MCF 10A (cell line): ENCODE measurements around the gene GRK3. TPM values are rescaled to one million over a fixed set of nuclear protein-coding genes. Genes with fewer than 3 reads are reported as not detected.
"Not testable (repeated sequence)": the region's sequence is repeated elsewhere in the genome, so short reads cannot be mapped to it uniquely, and the experiment has no call there.

Source experiments
- BruUV-seq: library from RNA; stranded (reverse); fragments of 400-500 nt; replicated peaks from 2 replicates; lab custom pipeline; 2021; lab: Mats Ljungman, UMichigan
- CTCF ChIA-PET: fragments of 300-600 bp; sonication (Branson Sonifier 250); formaldehyde crosslinking; extraction: SDS; loops from one replicate; lab custom pipeline; 2021; ENCODE audit warnings: antibody characterized with exemption, inconsistent platforms; lab: Yijun Ruan, JAX
- POLR2A ChIA-PET: fragments of 300-600, 350-650 bp; sonication (Branson Sonifier 250); formaldehyde crosslinking; extraction: SDS; loops from one replicate; lab custom pipeline; 2020; ENCODE audit warnings: antibody characterized with exemption, inconsistent platforms; lab: Yijun Ruan, JAX
- DNase-seq: peaks from one replicate; pipeline ENCODE4 v3.0.0-alpha.2; 2018; ENCODE audit not compliant: unreplicated experiment
- H3K27ac Mint-ChIP-seq: one replicate; pipeline ENCODE4 v1.8.0; 2022; ENCODE audit warnings: mild to moderate bottlenecking, low read depth, mixed read lengths; ENCODE audit not compliant: unreplicated experiment
- H3K27me3 Mint-ChIP-seq: one replicate; pipeline ENCODE4 v1.8.0; 2022; ENCODE audit warnings: mixed read lengths; ENCODE audit not compliant: insufficient read depth, unreplicated experiment
- H3K36me3 Mint-ChIP-seq: one replicate; pipeline ENCODE4 v1.8.0; 2022; ENCODE audit warnings: mild to moderate bottlenecking, moderate library complexity, mixed read lengths; ENCODE audit not compliant: insufficient read depth, unreplicated experiment
- H3K4me1 Mint-ChIP-seq: one replicate; pipeline ENCODE4 v1.8.0; 2022; ENCODE audit warnings: mixed read lengths; ENCODE audit not compliant: insufficient read depth, unreplicated experiment
- H3K4me3 Mint-ChIP-seq: one replicate; pipeline ENCODE4 v1.8.0; 2022; ENCODE audit warnings: mild to moderate bottlenecking, moderate library complexity, mixed read lengths; ENCODE audit not compliant: unreplicated experiment
- H3K9me3 Mint-ChIP-seq: one replicate; pipeline ENCODE4 v1.8.0; 2022; ENCODE audit warnings: mixed read lengths; ENCODE audit not compliant: unreplicated experiment
- intact Hi-C: fragments of 100-400 bp; cut with micrococcal nuclease; formaldehyde crosslinking; loops from 2 replicates; pipeline ENCODE4 v1.14.1; 2022
- total RNA-seq: library from RNA; stranded (reverse); gene quantifications from 2 replicates; pipeline ENCODE4 v1.2.3, GENCODE V29; 2022
- TF ChIP-seq, protein P1 (sequence below): fragments of 200-600 bp; IDR thresholded peaks from one replicate; pipeline ENCODE4 v1.8.0; 2022; ENCODE audit warnings: antibody characterized with exemption, mild to moderate bottlenecking; ENCODE audit not compliant: unreplicated experiment

Gene GRK3
- total RNA-seq, 1 experiment from 2014 or later: 7.9 TPM

DNA sequence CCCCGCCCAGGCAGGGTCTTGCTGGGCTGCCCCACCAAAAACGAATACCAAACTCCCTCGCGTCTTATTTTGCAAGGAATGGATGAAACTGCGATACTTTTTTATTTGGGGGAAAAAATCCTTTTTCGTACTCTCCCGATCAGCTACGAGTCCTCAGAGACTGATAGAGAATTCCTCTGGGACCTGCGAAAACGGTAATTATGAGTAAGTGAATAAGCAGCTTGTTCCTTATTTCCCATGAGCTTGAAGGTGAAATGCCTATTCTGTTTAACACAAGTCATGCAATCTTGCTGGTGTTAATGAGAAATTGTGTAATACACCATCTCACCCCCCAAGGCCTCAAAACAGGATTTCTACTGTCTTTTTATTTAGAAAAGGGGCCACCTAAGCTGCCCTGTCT, 5.5 kb downstream of the GRK3 start:
- H3K9me3 Mint-ChIP-seq: no peaks in the 10 kb centered on the region
- peaks cover 6% of the 10 kb centered on the region for H3K36me3 Mint-ChIP-seq
- peaks cover 5% of the 10 kb centered on the region for H3K4me1 Mint-ChIP-seq
- H3K4me3 Mint-ChIP-seq: no peak overlapping the region
- ChIA-PET CTCF (interaction anchor here (1.0 to 2.2 kb wide), 4 partner anchors 56 to 203 kb away, joined by 3 to 13 read pairs (median 4); no protein-coding TSS in a partner anchor), POLR2A (interaction anchor here (0.8 kb wide), 1 partner anchor 17 kb away, joined by 5 read pairs; no protein-coding TSS in a partner anchor)
- no peaks in the 10 kb centered on the region for H3K27me3 Mint-ChIP-seq
- no peak overlapping the region for H3K27ac Mint-ChIP-seq
- no TSS peak for BruUV-seq
- DNase-seq: no peak
- intact Hi-C loops: loop anchor here (5.0 kb wide), 1 partner anchor 108 kb away; no protein-coding TSS in a partner anchor
- TF ChIP-seq, protein P1, sequence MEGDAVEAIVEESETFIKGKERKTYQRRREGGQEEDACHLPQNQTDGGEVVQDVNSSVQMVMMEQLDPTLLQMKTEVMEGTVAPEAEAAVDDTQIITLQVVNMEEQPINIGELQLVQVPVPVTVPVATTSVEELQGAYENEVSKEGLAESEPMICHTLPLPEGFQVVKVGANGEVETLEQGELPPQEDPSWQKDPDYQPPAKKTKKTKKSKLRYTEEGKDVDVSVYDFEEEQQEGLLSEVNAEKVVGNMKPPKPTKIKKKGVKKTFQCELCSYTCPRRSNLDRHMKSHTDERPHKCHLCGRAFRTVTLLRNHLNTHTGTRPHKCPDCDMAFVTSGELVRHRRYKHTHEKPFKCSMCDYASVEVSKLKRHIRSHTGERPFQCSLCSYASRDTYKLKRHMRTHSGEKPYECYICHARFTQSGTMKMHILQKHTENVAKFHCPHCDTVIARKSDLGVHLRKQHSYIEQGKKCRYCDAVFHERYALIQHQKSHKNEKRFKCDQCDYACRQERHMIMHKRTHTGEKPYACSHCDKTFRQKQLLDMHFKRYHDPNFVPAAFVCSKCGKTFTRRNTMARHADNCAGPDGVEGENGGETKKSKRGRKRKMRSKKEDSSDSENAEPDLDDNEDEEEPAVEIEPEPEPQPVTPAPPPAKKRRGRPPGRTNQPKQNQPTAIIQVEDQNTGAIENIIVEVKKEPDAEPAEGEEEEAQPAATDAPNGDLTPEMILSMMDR: no peak

DNA sequence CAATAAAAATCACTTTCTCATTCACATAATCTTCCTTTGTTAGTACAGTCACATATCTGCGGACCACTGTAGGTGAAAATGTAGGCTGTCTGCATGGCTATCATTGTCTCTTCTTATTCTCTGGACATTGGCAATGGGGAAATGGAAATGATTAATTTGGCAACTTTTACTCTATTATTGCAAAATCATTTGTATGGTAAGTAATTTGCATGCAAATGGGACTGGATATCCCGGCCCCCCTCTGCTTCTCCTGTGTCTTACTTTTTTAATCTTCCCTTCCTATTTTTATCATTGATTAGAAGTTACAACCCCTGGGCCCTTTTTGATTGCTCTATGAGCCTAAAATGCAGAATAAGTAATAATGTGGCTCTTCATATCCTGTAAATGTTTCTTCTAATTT, 6.0 kb downstream of the GRK3 start:
- no peak overlapping the region for H3K27ac Mint-ChIP-seq
- H3K9me3 Mint-ChIP-seq: no peaks in the 10 kb centered on the region
- intact Hi-C loops: no loop called here
- H3K4me3 Mint-ChIP-seq: no peak overlapping the region
- H3K27me3 Mint-ChIP-seq: no peaks in the 10 kb centered on the region
- peaks cover 6% of the 10 kb centered on the region for H3K36me3 Mint-ChIP-seq
- H3K4me1 Mint-ChIP-seq: peaks cover 2% of the 10 kb centered on the region
- TF ChIP-seq, protein P1: no peak
- DNase-seq: no peak
- CTCF ChIA-PET: interaction anchor here (0.6 to 2.2 kb wide), 5 partner anchors 12 to 203 kb away, joined by 3 to 13 read pairs (median 4); no protein-coding TSS in a partner anchor
- no TSS peak for BruUV-seq
- POLR2A ChIA-PET: interaction anchor here (0.8 kb wide), 1 partner anchor 18 kb away, joined by 5 read pairs; no protein-coding TSS in a partner anchor

DNA sequence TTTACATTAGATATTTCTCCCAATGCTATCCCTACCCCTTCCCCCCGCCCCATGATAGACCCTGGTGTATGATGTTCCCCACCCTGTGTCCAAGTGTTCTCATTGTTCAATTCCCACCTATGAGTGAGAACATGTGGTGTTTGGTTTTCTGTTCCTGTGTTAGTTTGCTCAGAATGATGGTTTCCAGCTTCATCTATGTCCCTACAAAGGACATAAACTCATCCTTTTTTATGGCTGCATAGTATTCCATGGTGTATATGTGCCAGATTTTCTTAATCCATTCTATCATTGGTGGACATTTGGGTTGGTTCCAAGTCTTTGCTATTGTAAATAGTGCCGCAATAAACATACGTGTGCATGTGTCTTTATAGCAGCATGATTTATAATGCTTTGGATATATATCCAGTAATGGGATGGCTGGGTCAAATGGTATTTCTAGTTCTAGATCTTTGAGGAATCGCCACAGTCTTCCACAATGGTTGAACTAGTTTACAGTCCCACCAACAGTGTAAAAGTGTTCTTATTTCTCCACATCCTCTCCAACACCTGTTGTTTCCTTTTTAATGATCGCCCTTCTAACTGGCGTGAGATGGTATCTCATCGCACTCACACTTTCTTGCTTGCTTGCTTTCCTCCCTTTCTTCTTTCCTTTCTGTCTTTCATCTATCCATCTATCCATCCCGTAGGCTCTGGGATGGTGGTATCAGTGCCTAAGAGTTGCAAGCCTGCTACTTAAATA, 7.7 kb downstream of the GRK3 start:
- H3K27me3 Mint-ChIP-seq, H3K36me3 Mint-ChIP-seq, intact Hi-C loops, H3K4me3 Mint-ChIP-seq, H3K4me1 Mint-ChIP-seq, H3K9me3 Mint-ChIP-seq, DNase-seq, BruUV-seq, H3K27ac Mint-ChIP-seq: not testable (repeated sequence)
- CTCF ChIA-PET: interaction anchor here (0.5 to 1.0 kb wide), 2 partner anchors 24 to 110 kb away, joined by 4 read pairs; no protein-coding TSS in a partner anchor
- POLR2A ChIA-PET: interaction anchor here (1.2 kb wide), 1 partner anchor 12 kb away, joined by 3 read pairs; no protein-coding TSS in a partner anchor

DNA sequence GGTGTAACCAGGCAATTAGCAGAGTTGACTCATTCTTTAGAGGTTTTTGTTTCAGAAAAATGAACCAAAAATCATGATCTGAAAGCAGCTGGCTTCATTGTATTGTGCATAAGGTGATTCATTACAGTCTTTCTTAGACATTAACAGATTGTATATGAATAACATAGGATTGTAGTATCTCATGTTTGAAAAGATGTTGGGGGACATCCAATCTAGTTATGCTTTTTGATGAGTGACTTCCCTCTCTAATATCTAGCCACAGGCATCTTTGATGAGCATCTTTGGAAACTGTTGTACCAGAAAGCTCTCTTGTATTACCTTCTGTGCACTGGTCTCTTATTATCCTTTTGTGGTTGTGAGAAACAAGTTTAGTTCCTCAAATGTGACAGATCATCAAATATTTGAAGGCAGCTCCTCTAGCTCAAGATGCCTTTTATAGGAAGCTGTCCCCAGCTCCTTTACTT, 8.3 kb downstream of the GRK3 start:
- Mint-ChIP-seq H3K27me3 (no peaks in the 10 kb centered on the region), H3K36me3 (peaks cover 6% of the 10 kb centered on the region), H3K4me1 (no peaks in the 10 kb centered on the region), H3K9me3 (no peaks in the 10 kb centered on the region), H3K27ac (no peak overlapping the region), H3K4me3 (no peak overlapping the region)
- intact Hi-C loops: no loop called here
- DNase-seq: no peak
- ChIA-PET POLR2A (interaction anchor here (1.2 kb wide), 2 partner anchors 11 to 38 kb away, joined by 3 read pairs; no protein-coding TSS in a partner anchor), CTCF (interaction anchor here (0.5 to 0.7 kb wide), 4 partner anchors 9 to 755 kb away, joined by 3 to 7 read pairs (median 4); no protein-coding TSS in a partner anchor)
- TF ChIP-seq, protein P1: no peak
- no TSS peak for BruUV-seq
